HG03432 (cell line): ENCODE results near the gene ZC3H12D.
"Not testable (repeated sequence)": the region's sequence is repeated elsewhere in the genome, so short reads cannot be mapped to it uniquely, and the experiment has no call there.

Experiments
- ATAC-seq: cut with Tn5 transposase; IDR thresholded peaks from one replicate; pipeline ENCODE4 v1.9.1; 2021; ENCODE audit warnings: mild to moderate bottlenecking, moderate library complexity; ENCODE audit not compliant: unreplicated experiment

ZC3H12D gene

GRCh38 chr6:149483849-149484655 lies 762 bp downstream of the ZC3H12D start:
- no peak for ATAC-seq

GRCh38 chr6:149483334-149483725 lies 1.5 kb downstream of the ZC3H12D start:
- no peak for ATAC-seq

GRCh38 chr6:149482545-149483333 lies 2.1 kb downstream of the ZC3H12D start:
- no peak for ATAC-seq

DNA sequence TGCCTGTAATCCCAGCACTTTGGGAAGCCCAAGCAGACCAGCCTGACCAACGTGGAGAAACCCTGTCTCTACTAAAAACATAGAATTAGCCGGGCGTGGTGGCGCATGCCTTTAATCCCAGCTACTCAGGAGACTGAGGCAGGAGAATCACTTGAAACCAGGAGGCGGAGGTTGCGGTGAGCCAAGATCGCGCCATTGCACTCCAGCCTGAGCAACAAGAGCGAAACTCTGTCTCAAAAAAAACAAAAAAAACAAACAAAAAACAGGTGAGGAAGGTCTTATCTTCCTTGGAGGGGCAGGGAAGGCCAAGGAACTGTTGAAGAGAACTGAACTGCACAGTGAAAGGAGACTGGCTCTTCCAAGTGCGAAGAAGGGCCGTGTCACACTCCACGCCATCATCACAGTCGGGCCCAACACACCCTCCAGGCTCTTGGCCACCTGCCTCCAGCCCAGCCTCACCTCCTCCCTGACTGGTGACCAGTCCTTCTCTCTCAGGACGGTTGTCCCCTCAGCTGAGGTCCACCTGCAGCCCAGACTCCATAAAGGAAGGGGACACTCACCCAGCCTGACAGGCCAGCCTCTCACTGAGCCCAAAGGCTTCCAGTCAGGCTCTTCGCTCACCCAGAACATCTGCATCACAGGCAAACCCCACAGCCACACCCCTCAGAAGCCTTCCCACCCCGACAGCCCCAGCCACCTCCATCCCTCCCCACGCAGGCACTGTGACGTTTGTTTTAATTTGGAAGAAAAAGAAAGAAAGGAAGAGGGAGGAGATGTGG lies 4.1 kb downstream of the ZC3H12D start:
- ATAC-seq, result no peak

GRCh38 chr6:149478631-149479314 lies 6.0 kb downstream of the ZC3H12D start:
- ATAC-seq, result no peak

DNA sequence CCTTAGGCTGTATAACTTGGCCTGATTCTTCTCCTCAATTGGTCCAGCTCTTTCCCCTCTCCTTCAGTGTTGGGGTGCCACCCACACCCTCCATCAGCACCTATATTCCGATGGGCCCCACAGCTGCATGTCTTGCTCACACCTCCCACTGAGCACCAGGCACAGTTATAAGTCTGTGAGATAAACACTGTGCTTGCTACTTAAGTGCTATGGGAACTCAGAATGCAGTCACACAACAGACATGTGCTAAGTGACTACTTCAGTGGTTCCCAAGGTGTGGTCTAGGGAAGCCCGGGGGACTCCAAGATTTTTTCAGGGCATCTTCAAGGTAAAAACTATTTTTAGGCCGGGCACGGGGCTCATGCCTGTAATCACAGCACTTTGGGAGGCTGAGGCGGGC lies 7.3 kb downstream of the ZC3H12D start:
- ATAC-seq, result no peak

- ATAC-seq, result no peak
Observed at GRCh38 chr6:149476789-149477455, 7.9 kb downstream of the ZC3H12D start.

DNA sequence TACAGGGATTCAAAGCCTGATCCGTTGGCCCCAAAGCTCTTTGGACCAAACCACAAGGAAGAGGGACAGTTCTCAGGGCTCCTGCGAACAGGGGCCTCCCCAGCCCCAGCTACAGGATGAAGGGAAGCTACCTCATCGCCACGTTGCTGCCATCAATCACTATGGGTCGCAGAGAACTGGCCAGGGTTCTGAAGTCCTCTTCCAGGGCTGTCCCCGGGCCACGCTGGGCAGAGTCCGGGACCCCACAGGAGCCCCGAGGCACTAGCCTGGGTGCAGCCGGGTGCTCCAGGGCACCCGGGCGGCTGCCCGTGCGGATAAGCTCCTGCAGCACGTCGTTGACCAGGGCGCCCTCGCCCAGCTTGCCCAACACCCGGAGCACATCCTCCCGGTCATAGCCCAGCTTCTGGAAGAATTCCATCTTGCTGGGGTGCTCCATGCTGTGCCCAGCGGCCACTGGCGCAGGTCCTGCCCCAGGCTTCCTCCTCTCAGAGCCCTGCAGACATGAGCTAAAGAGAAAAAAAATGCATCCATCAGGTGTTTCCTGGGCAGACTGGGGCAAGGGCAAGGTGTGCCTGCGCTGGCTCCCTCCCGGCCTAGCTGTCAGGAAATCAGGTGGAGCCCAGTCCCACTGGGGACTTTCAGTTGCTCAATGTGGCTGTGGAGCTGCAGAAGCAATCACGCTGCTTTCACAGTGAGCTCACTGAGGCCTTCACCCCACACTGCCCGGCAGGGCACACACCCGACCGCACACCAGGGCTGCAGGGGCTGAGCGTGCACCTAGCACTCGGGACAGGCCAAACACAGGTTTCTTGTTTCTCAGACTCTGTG lies 10.5 kb downstream of the ZC3H12D start:
- ATAC-seq, result peak; percentile 31

- peak; percentile 32 for ATAC-seq
Observed at GRCh38 chr6:149473080-149474052, 11.4 kb downstream of the ZC3H12D start.

GRCh38 chr6:149472241-149472640 lies 12.6 kb downstream of the ZC3H12D start:
- ATAC-seq, result no peak

- peak; percentile 33 for ATAC-seq
Observed at GRCh38 chr6:149471801-149472200, 13.0 kb downstream of the ZC3H12D start.

DNA sequence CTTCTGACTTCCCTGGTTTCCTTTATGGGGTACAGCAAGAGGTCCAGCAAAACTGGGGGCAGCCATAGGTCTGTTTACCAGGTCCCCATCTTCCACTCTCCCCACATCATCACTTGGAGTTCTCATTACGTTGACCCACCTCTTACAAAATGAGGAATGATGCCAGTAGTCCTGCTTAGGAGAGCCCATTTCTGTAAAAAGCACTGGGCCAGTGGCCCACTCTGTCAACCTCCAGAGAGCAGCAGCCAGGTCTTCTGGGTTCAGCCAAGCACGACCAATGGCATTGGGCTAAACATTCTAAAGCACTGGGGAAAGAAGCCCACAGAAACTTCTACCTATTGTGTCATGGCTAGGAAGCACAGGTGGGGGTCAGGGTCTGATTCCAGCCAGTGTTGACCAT lies 13.9 kb downstream of the ZC3H12D start:
- no peak for ATAC-seq

DNA sequence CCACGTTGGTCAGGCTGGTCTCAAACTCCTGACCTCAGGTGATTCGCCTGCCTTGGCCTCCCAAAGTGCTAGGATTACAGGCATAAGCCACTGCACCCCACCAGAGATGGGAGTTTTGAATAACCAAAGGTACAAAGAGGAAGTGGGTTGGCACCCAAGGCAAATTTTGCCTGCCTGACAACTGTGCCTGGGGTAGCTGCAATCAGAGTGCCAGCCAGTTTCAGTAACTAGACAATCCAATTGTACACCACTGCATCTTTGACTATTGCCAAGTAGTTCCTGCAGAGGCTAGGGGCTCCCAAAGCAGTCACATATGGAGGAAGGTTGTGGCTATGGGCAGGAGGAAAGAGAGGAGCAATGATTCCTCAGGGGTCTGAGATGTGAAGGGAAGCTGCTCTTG lies 16.6 kb downstream of the ZC3H12D start:
- ATAC-seq, result no peak

DNA sequence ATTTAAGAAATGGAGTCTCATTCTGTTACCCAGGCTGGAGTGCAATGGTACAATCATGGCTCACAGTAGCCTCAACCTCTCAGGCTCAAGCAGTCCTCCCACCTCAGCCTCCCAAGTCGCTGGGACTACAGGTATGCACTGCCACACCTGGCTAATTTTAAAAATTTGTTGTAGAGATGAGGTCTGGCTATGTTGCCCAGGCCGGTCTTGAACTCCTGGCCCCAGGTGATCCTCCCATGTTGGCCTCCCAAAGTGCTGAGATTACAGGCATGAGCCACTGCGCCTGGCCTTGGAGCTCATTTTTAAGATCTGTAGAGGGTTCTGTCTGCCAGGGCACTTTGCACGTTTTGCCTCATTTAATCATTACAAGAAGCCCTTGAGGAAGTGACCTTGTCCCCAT lies 17.5 kb downstream of the ZC3H12D start:
- ATAC-seq, result no peak

DNA sequence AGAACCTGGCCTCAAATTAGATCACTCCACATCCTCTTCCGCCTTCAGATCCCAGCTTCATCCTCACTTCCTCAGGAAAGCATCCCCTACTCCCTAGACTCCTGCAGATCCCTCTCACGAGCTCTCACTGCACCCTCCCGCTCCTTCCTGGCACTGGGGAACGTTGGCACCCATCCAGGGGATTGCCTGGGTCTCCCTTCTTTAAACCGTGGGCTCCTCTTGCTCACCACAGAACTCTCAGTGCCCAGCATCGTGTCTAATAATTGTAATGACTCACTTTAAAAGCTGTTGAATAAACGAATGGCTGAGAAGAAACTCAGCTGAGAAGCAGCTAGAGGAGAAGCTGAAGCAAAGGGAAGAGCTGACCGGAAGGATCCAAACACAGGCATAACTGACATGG lies 20.4 kb downstream of the ZC3H12D start:
- ATAC-seq, result no peak

DNA sequence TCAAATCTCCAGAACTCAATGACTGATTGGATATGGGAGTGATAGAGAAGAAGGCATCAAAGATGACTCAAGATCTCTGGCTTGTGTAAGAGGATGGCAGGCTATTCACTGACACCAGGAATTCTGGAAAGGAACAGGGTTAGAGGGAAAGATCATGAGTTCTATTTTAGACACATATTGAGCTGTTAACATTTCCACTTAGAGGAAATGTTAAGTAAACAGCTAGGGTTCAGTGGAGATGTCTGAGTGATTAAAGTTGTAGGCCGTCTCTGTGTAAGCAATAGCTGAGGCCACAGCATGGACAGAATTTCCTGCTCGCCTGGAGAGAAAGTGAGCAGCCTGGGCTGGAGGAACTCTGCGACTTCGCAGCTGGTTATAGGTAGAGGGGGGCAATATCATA lies 21.0 kb downstream of the ZC3H12D start:
- no peak for ATAC-seq

GRCh38 chr6:149462712-149463111 lies 22.1 kb downstream of the ZC3H12D start:
- not testable (repeated sequence) for ATAC-seq

- ATAC-seq, result no peak
Observed at GRCh38 chr6:149461670-149462069, 23.1 kb downstream of the ZC3H12D start.
